Measurements from ENCODE around the gene SRSF4. TPM values are rescaled to one million over a fixed set of nuclear protein-coding genes. Genes with fewer than 3 reads are reported as not detected.

SRSF4 gene
- total and polyA plus RNA-seq, 2 of the 8 experiments (the other 6 are each of a cell fraction or from before 2014, with no cell fraction given), result 34.9 to 86.5 TPM

- DNase-seq (ENCODE audit: low read depth in 1 of 2, low spot score in 2 of 2) (no peak), FAIRE-seq (no peak)
- Histone ChIP-seq H3K23ac (ENCODE audit: insufficient read length) (no peak overlapping the region), H3K36me3 (ENCODE audit: control insufficient read depth in 2 of 4, insufficient read depth in 4 of 4, low read length in 3 of 4) (peaks cover 0 to 5% (median 4%) of the 10 kb centered on the region in 4 experiments; a peak in 4 of 8 replicates), H4K20me1 (replicated peaks in 1 of 2; ENCODE audit: control insufficient read depth in 1 of 2, insufficient read depth in 2 of 2, low read length in 2 of 2) (peaks cover 11 to 19% of the 10 kb centered on the region in 2 experiments), H2AK5ac (ENCODE audit: low read depth, low read length) (no peak overlapping the region), H3K4me1 (replicated peaks in 1 of 4; ENCODE audit: control insufficient read depth in 3 of 4, insufficient read depth in 4 of 4, low read length in 3 of 4) (peaks cover 2 to 6% (median 2%) of the 10 kb centered on the region in 4 experiments; a peak in 5 of 7 replicates), H3K9ac (replicated peaks in 1 of 4; ENCODE audit: extremely low read depth in 1 of 4, low read depth in 3 of 4, low read length in 3 of 4) (no peak overlapping the region; a peak in 1 of 7 replicates), H2AFZ (ENCODE audit: low read length) (no peak overlapping the region), H3K9me3 (ENCODE audit: insufficient read depth in 2 of 2, low read depth in 1 of 2, low read length in 1 of 2) (no peaks in the 10 kb centered on the region), H3K27ac (ENCODE audit: low read depth, low read length) (no peak overlapping the region), H2BK120ac (replicated peaks; ENCODE audit: low read depth, low read length) (no peak overlapping the region), H3K4me2 (ENCODE audit: insufficient read depth in 1 of 2, low read depth in 2 of 2, low read length in 2 of 2) (peak overlapping the region; percentile 85 to 97), H4K8ac (ENCODE audit: extremely low read depth, insufficient read depth, low read length) (no peak overlapping the region), H2BK12ac (ENCODE audit: low read depth, low read length) (no peak overlapping the region), H3K79me1 (ENCODE audit: low read depth, low read length) (no peaks in the 10 kb centered on the region; the same call in 1 of the 2 replicates), H3K56ac (replicated peaks; ENCODE audit: insufficient read length, low read depth, low read length) (no peak overlapping the region), H3K4me3 (ENCODE audit: extremely low read depth in 1 of 4, insufficient read depth in 2 of 4, low read depth in 3 of 4, low read length in 4 of 4) (peak overlapping the region; percentile 7 to 95 (median 84); a peak in 5 of 8 replicates), H3K18ac (ENCODE audit: extremely low read depth, low read length) (no peak overlapping the region), H3K4ac (replicated peaks; ENCODE audit: insufficient read length, low read depth, low read length) (no peak overlapping the region), H3K79me2 (ENCODE audit: control insufficient read depth in 1 of 2, insufficient read depth in 2 of 2, low read length in 2 of 2) (peaks cover 36 to 63% of the 10 kb centered on the region in 2 experiments), H3K14ac (ENCODE audit: insufficient read length) (no peak overlapping the region), H4K5ac (ENCODE audit: insufficient read length, low read depth, low read length) (no peak overlapping the region), H3K23me2 (ENCODE audit: low read depth, low read length) (peaks cover 6% of the 10 kb centered on the region; the same call in 1 of the 2 replicates), H3K27me3 (replicated peaks in 1 of 4; ENCODE audit: control insufficient read depth in 3 of 4, extremely low read depth in 1 of 4, insufficient read depth in 3 of 4, low read length in 3 of 4) (no peaks in the 10 kb centered on the region), H2BK20ac (ENCODE audit: low read length) (no peak overlapping the region), H4K91ac (replicated peaks; ENCODE audit: insufficient read length, low read length) (no peak overlapping the region), H2BK5ac (ENCODE audit: low read depth, low read length) (no peak overlapping the region), H2BK15ac (ENCODE audit: low read length) (no peak overlapping the region)
- CTCF ChIA-PET (ENCODE audit: partially characterized antibody), result interaction anchor here (0.6 to 3.2 kb wide), 10 partner anchors 13 to 840 kb away, joined by 3 to 12 read pairs (median 4); no protein-coding TSS in a partner anchor
- POLR2A ChIA-PET (ENCODE audit: partially characterized antibody), result interaction anchor here (0.9 to 7.2 kb wide), 10 partner anchors 10 to 292 kb away, joined by 3 to 105 read pairs (median 4); partner anchors contain the start of genes EPB41 and TMEM200B
- TF ChIP-seq POLR2A (IDR thresholded peaks at IDR 0.05; ENCODE audit: control extremely low read depth in 1 of 2, low read depth in 2 of 2, low read length in 2 of 2), result peak in 1 of 2 experiments; percentile 30; a peak in 1 of 3 replicates
- TF ChIP-seq POU5F1 (IDR thresholded peaks at IDR 0.05; ENCODE audit: low read depth, low read length), result no peak
- WGBS, 2 experiments (ENCODE audit: extremely low coverage in 1 of 2, insufficient coverage in 1 of 2, insufficient read length in 1 of 2, insufficient replicate concordance in 2 of 2, low coverage in 1 of 2, low lambda C conversion rate in 2 of 2, missing lambda C conversion rate in 1 of 2), result 74% methylated on average over 4 of the region's 4 CpGs; no CpG with 5 or more reads in 1 of the 2 experiments
These were observed 2.0 kb downstream of the SRSF4 start for GRCh38 chr1:29179641-29180184.

Measured in H1 (cell line).